ENCODE results near the gene POLR2A. TPM values are rescaled to one million over a fixed set of nuclear protein-coding genes. Genes with fewer than 3 reads are reported as not detected.
A peak's percentile ranks its signal among the peaks of the same experiment; 100 is the strongest.

The POLR2A gene
- total RNA-seq = 145 and 151 TPM in 2 replicates
- polyA plus RNA-seq = 25.1 and 45.9 TPM in 2 replicates
- 26.0 and 30.8 TPM in 2 replicates for polyA plus RNA-seq (2011; cell fraction: cytosol; rRNA removed)
- polyA plus RNA-seq (2011; cell fraction: nucleus; rRNA removed) = 107 and 129 TPM in 2 replicates
- polyA plus RNA-seq (2012) = 70.9 and 97.1 TPM in 2 replicates
- 213 and 226 TPM in 2 replicates for polyA minus RNA-seq
- 88.7 TPM for polyA minus RNA-seq (2011; cell fraction: cytosol; rRNA and poly(A)+ RNA removed)
- 158 and 169 TPM in 2 replicates for polyA minus RNA-seq (2011; cell fraction: nucleus; rRNA and poly(A)+ RNA removed)
- percentile 82 among the genes with signal in this experiment for Bru-seq, nascent RNA
- BruChase-seq, experiment 1, labeled RNA remaining after a 6-hour chase = percentile 94 among the genes with signal in this experiment
- BruChase-seq, experiment 2, labeled RNA remaining after a 2-hour chase = percentile 83 among the genes with signal in this experiment
- long read RNA-seq, full-length matches to known transcripts = 5 of 14 reads
- long read RNA-seq, partial matches to known transcripts = 8 of 14 reads
- long read RNA-seq, other reads (novel, unspliced or antisense) = 1 of 14 reads

DNA sequence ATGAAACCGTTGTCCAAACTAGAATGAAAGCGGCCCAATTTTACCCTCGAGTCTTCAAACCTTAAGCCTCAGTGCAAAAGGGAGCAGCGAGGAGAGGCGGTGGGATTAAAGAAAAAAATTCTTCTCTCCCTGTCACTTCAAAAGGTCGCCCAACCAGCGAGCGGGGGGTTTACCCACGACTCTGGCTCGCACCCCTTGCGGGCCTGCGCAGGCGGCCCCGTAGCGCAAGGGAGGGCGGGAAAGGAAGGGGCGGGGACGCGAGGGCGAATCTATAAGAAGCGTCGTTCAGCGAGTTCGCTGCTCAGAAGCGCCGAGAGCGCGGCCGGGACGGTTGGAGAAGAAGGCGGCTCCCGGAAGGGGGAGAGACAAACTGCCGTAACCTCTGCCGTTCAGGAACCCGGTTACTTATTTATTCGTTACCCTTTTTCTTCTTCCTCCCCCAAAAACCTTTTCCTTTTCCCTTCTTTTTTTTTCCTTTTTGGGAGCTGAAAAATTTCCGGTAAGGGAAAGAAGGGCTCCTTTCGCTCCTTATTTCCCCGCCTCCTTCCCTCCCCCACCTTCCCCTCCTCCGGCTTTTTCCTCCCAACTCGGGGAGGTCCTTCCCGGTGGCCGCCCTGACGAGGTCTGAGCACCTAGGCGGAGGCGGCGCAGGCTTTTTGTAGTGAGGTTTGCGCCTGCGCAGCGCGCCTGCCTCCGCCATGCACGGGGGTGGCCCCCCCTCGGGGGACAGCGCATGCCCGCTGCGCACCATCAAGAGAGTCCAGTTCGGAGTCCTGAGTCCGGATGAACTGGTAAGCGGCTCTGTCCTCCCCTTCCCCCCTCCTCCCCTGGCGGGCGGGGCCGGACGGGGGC, at the start of gene POLR2A:
Gene POLR2A, plus strand, starts transcription at position 300 of the 852 bp plus-strand sequence.
- Histone ChIP-seq H4K20me1 (replicated peaks; ENCODE audit: control insufficient read depth, extremely low read depth, insufficient read depth, low read length) (peaks cover 4% of the 10 kb centered on the region), H3K4me2 (ENCODE audit: insufficient read depth, low read length) (peak within 1 kb of the TSS; percentile 96), H2AFZ (ENCODE audit: low read depth, low read length) (peak within 1 kb of the TSS; percentile 90), H3K4me3 (replicated peaks in 1 of 3; ENCODE audit: insufficient read depth in 1 of 3, low read depth in 1 of 3, low read length in 3 of 3) (peak within 1 kb of the TSS; percentile 45 to 88 (median 76)), H3K27ac (ENCODE audit: insufficient read depth, low read depth, low read length) (peak within 1 kb of the TSS; percentile 100), H3K9ac (replicated peaks; ENCODE audit: extremely low read depth, insufficient read depth, low read length) (peak within 1 kb of the TSS; percentile 99), H3K9me1 (replicated peaks; ENCODE audit: control insufficient read depth, extremely low read depth, insufficient read depth, low read length) (no peaks in the 10 kb centered on the region), H3K27me3 (ENCODE audit: control insufficient read depth in 2 of 2, insufficient read depth in 2 of 2, low read length in 2 of 2) (no peaks in the 10 kb centered on the region), H3K36me3 (ENCODE audit: control insufficient read depth in 2 of 2, extremely low read depth in 1 of 2, insufficient read depth in 2 of 2, low read length in 2 of 2) (no peaks in the 10 kb centered on the region), H3K4me1 (ENCODE audit: control insufficient read depth, extremely low read depth, insufficient read depth, low read length) (peaks cover 28% of the 10 kb centered on the region), H3K9me3 (replicated peaks; ENCODE audit: control insufficient read depth, insufficient read depth, low read length) (no peaks in the 10 kb centered on the region), H3K79me2 (ENCODE audit: control insufficient read depth, insufficient read depth, low read length) (peaks cover 41% of the 10 kb centered on the region)
- dilution Hi-C loops (cut with MboI; ENCODE audit: extremely low pct_ligation_motif_present, low sequenced_read_pairs) = no loop called here
- ChIA-PET CTCF (interaction anchor here (0.7 to 2.1 kb wide), 5 partner anchors 18 to 128 kb away, joined by 3 to 7 read pairs (median 4); partner anchors contain the start of gene TMEM102), POLR2A (interaction anchor here (0.6 to 2.4 kb wide), 16 partner anchors 8 to 134 kb away, joined by 3 to 8 read pairs (median 5); partner anchors contain the start of genes TMEM102, TMEM256 and TNFSF13)
- TF ChIP-seq MYC (IDR thresholded peaks at IDR 0.05; ENCODE audit: low read depth, low read length) (peak; percentile 49), FOS (IDR thresholded peaks at IDR 0.05; ENCODE audit: borderline replicate concordance, insufficient read depth, low read length) (peak; percentile 4), POLR2AphosphoS5 (IDR thresholded peaks at IDR 0.05; ENCODE audit: insufficient read depth, low read depth, low read length) (peak; percentile 100), JUN (IDR thresholded peaks at IDR 0.05; ENCODE audit: borderline replicate concordance, insufficient read depth, insufficient read length, low read depth) (no peak), EZH2 (IDR thresholded peaks at IDR 0.05; ENCODE audit: borderline replicate concordance, low read depth, low read length, severe bottlenecking) (no peak), POLR2A (IDR thresholded peaks at IDR 0.05; ENCODE audit: low read depth, low read length) (peak; percentile 100)
- TF ChIP-seq, protein P1, sequence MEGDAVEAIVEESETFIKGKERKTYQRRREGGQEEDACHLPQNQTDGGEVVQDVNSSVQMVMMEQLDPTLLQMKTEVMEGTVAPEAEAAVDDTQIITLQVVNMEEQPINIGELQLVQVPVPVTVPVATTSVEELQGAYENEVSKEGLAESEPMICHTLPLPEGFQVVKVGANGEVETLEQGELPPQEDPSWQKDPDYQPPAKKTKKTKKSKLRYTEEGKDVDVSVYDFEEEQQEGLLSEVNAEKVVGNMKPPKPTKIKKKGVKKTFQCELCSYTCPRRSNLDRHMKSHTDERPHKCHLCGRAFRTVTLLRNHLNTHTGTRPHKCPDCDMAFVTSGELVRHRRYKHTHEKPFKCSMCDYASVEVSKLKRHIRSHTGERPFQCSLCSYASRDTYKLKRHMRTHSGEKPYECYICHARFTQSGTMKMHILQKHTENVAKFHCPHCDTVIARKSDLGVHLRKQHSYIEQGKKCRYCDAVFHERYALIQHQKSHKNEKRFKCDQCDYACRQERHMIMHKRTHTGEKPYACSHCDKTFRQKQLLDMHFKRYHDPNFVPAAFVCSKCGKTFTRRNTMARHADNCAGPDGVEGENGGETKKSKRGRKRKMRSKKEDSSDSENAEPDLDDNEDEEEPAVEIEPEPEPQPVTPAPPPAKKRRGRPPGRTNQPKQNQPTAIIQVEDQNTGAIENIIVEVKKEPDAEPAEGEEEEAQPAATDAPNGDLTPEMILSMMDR (IDR thresholded peaks at IDR 0.05; ENCODE audit: extremely low read depth in 1 of 2, insufficient read depth in 1 of 2, low read depth in 1 of 2, low read length in 2 of 2) = no peak
- TF ChIP-seq, protein P2, sequence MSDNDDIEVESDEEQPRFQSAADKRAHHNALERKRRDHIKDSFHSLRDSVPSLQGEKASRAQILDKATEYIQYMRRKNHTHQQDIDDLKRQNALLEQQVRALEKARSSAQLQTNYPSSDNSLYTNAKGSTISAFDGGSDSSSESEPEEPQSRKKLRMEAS (IDR thresholded peaks at IDR 0.05; ENCODE audit: insufficient read depth, insufficient read length) = peak; percentile 53
- DNase-seq (ENCODE audit: low read depth, low spot score) (peak; percentile 99), FAIRE-seq (peak; percentile 94)
- BruUV-seq (replicated peaks) = TSS peak; percentile 42
- intact Hi-C loops (cut with micrococcal nuclease) = loop anchor here (1.0 to 10.0 kb wide), 8 partner anchors 13 to 201 kb away; partner anchors contain the start of genes MPDU1, PLSCR3, SENP3 and TMEM102

All from endothelial cell of umbilical vein (primary cell).